Mesothelial cell of epicardium (in vitro differentiated cells): ENCODE data around the gene NAV2. TPM values are rescaled to one million over a fixed set of nuclear protein-coding genes. Genes with fewer than 3 reads are reported as not detected.

Experiments
- DNase-seq, 2 experiments: peaks; one replicate each; pipeline ENCODE4 v3.0.0; 2021; ENCODE audit warnings: low spot score in 2 of 2; ENCODE audit not compliant: unreplicated experiment in 2 of 2
- H3K27ac Mint-ChIP-seq: 2 replicates; pipeline ENCODE4 v1.8.0; 2021; ENCODE audit warnings: mixed read lengths
- H3K27me3 Mint-ChIP-seq: 2 replicates; pipeline ENCODE4 v1.8.0; 2021; ENCODE audit warnings: low read depth, mixed read lengths
- H3K36me3 Mint-ChIP-seq: 2 replicates; pipeline ENCODE4 v1.8.0; 2021; ENCODE audit warnings: mixed read lengths
- H3K4me1 Mint-ChIP-seq: 2 replicates; pipeline ENCODE4 v1.8.0; 2021; ENCODE audit warnings: mixed read lengths
- H3K4me3 Mint-ChIP-seq: 2 replicates; pipeline ENCODE4 v1.8.0; 2021; ENCODE audit warnings: mild to moderate bottlenecking, moderate library complexity, mixed read lengths
- H3K9me3 Mint-ChIP-seq: 2 replicates; pipeline ENCODE4 v1.8.0; 2021; ENCODE audit warnings: mixed read lengths
- total RNA-seq: library from RNA; stranded (reverse); gene quantifications from 3 replicates; pipeline ENCODE4 v1.2.1, GENCODE V29; 2021
- TF ChIP-seq, protein P1 (sequence below): fragments of 200-600 bp; sonication (generic); IDR thresholded peaks from one replicate; pipeline ENCODE4 v1.5.0; 2021; ENCODE audit warnings: antibody characterized with exemption; ENCODE audit not compliant: unreplicated experiment

Gene NAV2
- total RNA-seq, 1 donor from 2014 or later: 69.8 TPM

DNA sequence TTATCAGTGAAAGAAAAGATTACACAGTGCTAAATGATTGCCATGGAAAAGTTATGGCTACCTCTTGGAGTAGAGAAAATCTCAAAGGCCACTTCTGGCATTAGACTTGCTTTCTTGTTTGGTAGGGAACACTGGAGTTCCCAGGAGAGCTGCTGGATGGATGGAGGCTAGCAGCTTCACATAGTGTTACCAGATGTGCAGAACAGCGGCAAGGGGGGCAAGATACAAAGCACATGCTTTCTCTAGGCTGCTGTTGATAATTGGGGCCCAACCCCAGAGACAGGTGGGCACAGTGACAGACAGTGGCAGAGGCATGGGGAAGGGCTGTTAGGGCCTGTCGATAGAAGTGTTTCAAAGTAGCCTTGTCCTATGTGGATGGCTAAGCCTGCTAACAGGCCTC lies 352.8 kb downstream of the NAV2 start:
- Mint-ChIP-seq H3K36me3 (peaks cover 32% of the 10 kb centered on the region), H3K9me3 (no peaks in the 10 kb centered on the region), H3K27me3 (no peaks in the 10 kb centered on the region), H3K4me1 (peaks cover 5% of the 10 kb centered on the region), H3K27ac (no peak overlapping the region), H3K4me3 (no peak overlapping the region)
- DNase-seq: no peak
- TF ChIP-seq, protein P1, sequence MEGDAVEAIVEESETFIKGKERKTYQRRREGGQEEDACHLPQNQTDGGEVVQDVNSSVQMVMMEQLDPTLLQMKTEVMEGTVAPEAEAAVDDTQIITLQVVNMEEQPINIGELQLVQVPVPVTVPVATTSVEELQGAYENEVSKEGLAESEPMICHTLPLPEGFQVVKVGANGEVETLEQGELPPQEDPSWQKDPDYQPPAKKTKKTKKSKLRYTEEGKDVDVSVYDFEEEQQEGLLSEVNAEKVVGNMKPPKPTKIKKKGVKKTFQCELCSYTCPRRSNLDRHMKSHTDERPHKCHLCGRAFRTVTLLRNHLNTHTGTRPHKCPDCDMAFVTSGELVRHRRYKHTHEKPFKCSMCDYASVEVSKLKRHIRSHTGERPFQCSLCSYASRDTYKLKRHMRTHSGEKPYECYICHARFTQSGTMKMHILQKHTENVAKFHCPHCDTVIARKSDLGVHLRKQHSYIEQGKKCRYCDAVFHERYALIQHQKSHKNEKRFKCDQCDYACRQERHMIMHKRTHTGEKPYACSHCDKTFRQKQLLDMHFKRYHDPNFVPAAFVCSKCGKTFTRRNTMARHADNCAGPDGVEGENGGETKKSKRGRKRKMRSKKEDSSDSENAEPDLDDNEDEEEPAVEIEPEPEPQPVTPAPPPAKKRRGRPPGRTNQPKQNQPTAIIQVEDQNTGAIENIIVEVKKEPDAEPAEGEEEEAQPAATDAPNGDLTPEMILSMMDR: no peak

DNA sequence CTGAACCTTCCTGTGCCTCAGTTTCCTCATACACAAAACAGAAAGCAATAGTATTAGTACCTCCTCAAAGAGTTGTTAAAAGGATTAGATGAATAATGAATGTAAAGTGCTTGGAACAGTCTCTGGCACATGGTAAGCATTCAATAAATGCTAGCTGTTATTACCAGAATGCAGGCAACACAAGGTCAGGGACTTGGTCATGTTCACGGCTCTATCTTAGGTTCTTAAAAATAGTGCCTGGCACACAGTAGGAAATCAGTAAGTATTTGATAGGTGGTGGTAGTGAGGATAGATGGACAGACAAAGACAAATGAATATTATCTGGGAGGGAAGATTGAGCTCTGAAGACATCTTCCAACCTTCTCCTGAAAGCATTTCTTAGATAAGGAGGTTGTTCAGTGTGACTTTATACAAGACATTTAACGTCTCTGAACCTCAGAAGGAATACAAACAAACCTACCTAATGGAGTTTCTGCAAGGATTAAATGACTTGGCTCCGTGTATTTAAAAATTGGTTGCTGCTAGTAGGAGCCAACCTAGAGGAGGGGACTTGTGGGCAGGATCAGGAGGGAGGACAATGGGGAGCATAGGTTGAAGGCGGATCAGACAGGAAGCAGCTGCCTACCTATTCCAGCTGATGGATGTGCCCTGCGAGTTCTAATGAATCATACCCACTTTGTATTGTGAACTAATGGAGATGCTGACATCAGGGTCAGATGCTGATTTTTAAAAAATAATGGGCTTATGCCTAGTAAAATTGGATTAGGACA lies 353.6 kb downstream of the NAV2 start:
- peaks cover 3% of the 10 kb centered on the region for H3K4me1 Mint-ChIP-seq
- no peak overlapping the region for H3K4me3 Mint-ChIP-seq
- TF ChIP-seq, protein P1: no peak
- H3K36me3 Mint-ChIP-seq: peaks cover 35% of the 10 kb centered on the region
- no peaks in the 10 kb centered on the region for H3K27me3 Mint-ChIP-seq
- H3K27ac Mint-ChIP-seq: no peak overlapping the region
- DNase-seq: no peak
- H3K9me3 Mint-ChIP-seq: peaks cover 2% of the 10 kb centered on the region

DNA sequence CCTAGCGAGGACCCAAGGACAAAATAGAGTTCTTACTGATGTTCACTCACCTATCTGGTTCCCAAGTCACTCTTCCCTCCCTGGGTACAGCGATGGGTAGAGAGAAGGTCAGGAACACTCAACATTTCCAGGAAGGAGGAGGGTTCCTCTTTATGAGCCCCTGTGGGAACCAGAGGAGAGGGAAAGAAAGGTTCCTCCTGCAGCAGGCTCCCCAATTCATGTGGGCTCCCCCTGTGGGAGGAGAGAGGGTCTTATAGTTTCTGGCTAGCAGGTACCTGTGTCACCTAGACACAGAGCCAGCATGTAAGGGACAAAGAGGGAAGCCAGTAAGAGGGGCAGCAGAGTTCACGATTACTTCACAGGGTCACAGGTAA lies 354.1 kb downstream of the NAV2 start:
- no peak overlapping the region for H3K27ac Mint-ChIP-seq
- H3K4me1 Mint-ChIP-seq: peaks cover 3% of the 10 kb centered on the region
- H3K4me3 Mint-ChIP-seq: no peak overlapping the region
- H3K9me3 Mint-ChIP-seq: peaks cover 7% of the 10 kb centered on the region
- peaks cover 41% of the 10 kb centered on the region for H3K36me3 Mint-ChIP-seq
- H3K27me3 Mint-ChIP-seq: no peaks in the 10 kb centered on the region
- DNase-seq: no peak
- TF ChIP-seq, protein P1: no peak

DNA sequence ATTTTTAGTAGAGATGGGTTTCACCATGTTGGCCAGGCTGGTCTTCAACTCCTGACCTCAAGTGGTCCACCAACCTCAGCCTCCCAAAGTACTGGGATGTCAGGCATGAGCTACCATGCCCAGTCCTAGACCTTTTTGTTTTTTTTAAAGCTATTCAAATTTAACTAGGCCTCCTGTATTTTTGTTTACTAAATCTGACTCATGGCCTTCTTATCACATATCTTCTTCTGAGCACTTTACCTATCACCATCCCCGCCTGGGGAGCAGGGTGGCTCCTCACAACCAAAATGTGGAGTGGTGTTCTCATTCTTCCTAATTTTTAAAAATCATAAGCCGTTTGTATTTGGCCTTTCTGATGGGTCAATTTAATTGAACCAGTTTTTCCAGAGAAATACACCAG lies 355.0 kb downstream of the NAV2 start:
- Mint-ChIP-seq H3K27ac (no peak overlapping the region), H3K4me1 (no peaks in the 10 kb centered on the region), H3K36me3 (peaks cover 50% of the 10 kb centered on the region), H3K9me3 (peaks cover 16% of the 10 kb centered on the region), H3K4me3 (no peak overlapping the region), H3K27me3 (no peaks in the 10 kb centered on the region)
- TF ChIP-seq, protein P1: no peak
- DNase-seq: no peak

DNA sequence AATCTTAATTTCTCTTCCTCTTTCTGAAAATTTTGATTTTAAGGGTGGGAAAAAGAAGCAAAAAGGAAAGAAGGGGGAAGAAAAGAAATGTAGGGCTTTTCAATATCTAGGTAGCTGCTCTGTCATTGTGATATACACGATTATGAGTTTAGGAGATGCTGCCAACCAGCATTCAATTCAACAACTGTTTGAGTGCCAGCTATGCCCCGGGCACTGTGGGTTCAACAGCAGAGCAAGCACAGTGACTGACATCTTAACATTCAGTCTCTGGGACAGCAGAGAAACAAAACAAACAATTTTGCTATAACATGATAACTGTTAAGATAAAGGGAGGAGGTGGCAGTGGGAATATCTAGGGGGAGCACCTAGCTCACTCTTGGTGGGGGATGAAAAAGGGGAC lies 356.1 kb downstream of the NAV2 start:
- TF ChIP-seq, protein P1: no peak
- H3K4me1 Mint-ChIP-seq: no peaks in the 10 kb centered on the region
- H3K36me3 Mint-ChIP-seq: peaks cover 59% of the 10 kb centered on the region
- DNase-seq: no peak
- no peak overlapping the region for H3K4me3 Mint-ChIP-seq
- H3K27me3 Mint-ChIP-seq: no peaks in the 10 kb centered on the region
- H3K9me3 Mint-ChIP-seq: peaks cover 22% of the 10 kb centered on the region
- no peak overlapping the region for H3K27ac Mint-ChIP-seq
